MCF 10A (cell line): ENCODE measurements around the gene SCAPER. TPM values are rescaled to one million over a fixed set of nuclear protein-coding genes. Genes with fewer than 3 reads are reported as not detected.

Source experiments
- BruUV-seq: library from RNA; stranded (reverse); fragments of 400-500 nt; replicated peaks from 2 replicates; lab custom pipeline; 2021; lab: Mats Ljungman, UMichigan
- CTCF ChIA-PET: fragments of 300-600 bp; sonication (Branson Sonifier 250); formaldehyde crosslinking; extraction: SDS; loops from one replicate; lab custom pipeline; 2021; ENCODE audit warnings: antibody characterized with exemption, inconsistent platforms; lab: Yijun Ruan, JAX
- POLR2A ChIA-PET: fragments of 300-600, 350-650 bp; sonication (Branson Sonifier 250); formaldehyde crosslinking; extraction: SDS; loops from one replicate; lab custom pipeline; 2020; ENCODE audit warnings: antibody characterized with exemption, inconsistent platforms; lab: Yijun Ruan, JAX
- DNase-seq: peaks from one replicate; pipeline ENCODE4 v3.0.0-alpha.2; 2018; ENCODE audit not compliant: unreplicated experiment
- H3K27ac Mint-ChIP-seq: one replicate; pipeline ENCODE4 v1.8.0; 2022; ENCODE audit warnings: mild to moderate bottlenecking, low read depth, mixed read lengths; ENCODE audit not compliant: unreplicated experiment
- H3K27me3 Mint-ChIP-seq: one replicate; pipeline ENCODE4 v1.8.0; 2022; ENCODE audit warnings: mixed read lengths; ENCODE audit not compliant: insufficient read depth, unreplicated experiment
- H3K36me3 Mint-ChIP-seq: one replicate; pipeline ENCODE4 v1.8.0; 2022; ENCODE audit warnings: mild to moderate bottlenecking, moderate library complexity, mixed read lengths; ENCODE audit not compliant: insufficient read depth, unreplicated experiment
- H3K4me1 Mint-ChIP-seq: one replicate; pipeline ENCODE4 v1.8.0; 2022; ENCODE audit warnings: mixed read lengths; ENCODE audit not compliant: insufficient read depth, unreplicated experiment
- H3K4me3 Mint-ChIP-seq: one replicate; pipeline ENCODE4 v1.8.0; 2022; ENCODE audit warnings: mild to moderate bottlenecking, moderate library complexity, mixed read lengths; ENCODE audit not compliant: unreplicated experiment
- H3K9me3 Mint-ChIP-seq: one replicate; pipeline ENCODE4 v1.8.0; 2022; ENCODE audit warnings: mixed read lengths; ENCODE audit not compliant: unreplicated experiment
- intact Hi-C: fragments of 100-400 bp; cut with micrococcal nuclease; formaldehyde crosslinking; loops from 2 replicates; pipeline ENCODE4 v1.14.1; 2022
- total RNA-seq: library from RNA; stranded (reverse); gene quantifications from 2 replicates; pipeline ENCODE4 v1.2.3, GENCODE V29; 2022
- TF ChIP-seq, protein P1 (sequence below): fragments of 200-600 bp; IDR thresholded peaks from one replicate; pipeline ENCODE4 v1.8.0; 2022; ENCODE audit warnings: antibody characterized with exemption, mild to moderate bottlenecking; ENCODE audit not compliant: unreplicated experiment

SCAPER gene
- total RNA-seq, 1 experiment from 2014 or later: 9.5 TPM

DNA sequence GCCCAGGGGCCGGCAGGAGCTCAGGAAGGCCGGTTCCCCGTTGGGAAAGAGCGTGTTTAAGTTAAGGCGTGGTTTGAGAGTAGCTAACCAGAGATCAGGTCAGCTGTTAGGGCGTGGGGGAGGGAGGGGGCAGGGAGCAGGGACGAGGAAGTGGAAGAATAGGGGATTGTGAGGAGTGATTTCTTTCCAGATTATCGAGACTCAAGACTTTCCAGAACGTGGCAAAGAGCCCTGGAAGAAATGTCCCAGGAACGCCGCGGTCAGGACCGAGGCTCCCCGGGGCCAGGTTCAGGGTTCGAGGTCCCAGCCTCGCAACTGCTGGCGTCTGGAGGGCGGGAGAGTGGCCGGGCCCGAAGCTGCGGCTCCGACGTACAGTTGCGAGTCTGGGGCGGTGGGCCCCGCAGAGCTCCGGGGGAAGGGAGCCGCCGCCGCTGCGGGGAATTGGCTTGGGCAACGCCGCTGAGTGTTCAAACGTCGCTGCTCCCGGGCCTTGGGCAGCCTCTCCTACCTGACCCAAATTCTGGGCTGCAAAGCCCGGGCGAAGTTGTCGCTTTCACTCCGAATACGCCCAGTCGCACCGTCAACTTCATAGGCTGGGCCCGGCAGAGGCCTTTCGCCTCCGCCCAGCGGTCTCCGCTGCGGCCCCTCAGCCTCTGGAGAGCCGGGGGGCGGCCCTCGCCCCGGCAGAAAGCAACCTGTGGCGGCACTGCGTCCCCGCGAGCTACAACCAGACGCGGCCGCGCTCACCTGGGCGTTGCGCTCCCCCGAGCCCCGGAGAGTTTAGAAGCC is 559.1 kb downstream of the SCAPER start:
- no peak for DNase-seq
- intact Hi-C loops: no loop called here
- peaks cover 10% of the 10 kb centered on the region for H3K36me3 Mint-ChIP-seq
- TF ChIP-seq, protein P1, sequence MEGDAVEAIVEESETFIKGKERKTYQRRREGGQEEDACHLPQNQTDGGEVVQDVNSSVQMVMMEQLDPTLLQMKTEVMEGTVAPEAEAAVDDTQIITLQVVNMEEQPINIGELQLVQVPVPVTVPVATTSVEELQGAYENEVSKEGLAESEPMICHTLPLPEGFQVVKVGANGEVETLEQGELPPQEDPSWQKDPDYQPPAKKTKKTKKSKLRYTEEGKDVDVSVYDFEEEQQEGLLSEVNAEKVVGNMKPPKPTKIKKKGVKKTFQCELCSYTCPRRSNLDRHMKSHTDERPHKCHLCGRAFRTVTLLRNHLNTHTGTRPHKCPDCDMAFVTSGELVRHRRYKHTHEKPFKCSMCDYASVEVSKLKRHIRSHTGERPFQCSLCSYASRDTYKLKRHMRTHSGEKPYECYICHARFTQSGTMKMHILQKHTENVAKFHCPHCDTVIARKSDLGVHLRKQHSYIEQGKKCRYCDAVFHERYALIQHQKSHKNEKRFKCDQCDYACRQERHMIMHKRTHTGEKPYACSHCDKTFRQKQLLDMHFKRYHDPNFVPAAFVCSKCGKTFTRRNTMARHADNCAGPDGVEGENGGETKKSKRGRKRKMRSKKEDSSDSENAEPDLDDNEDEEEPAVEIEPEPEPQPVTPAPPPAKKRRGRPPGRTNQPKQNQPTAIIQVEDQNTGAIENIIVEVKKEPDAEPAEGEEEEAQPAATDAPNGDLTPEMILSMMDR: no peak
- POLR2A ChIA-PET: no interaction called here
- H3K9me3 Mint-ChIP-seq: no peaks in the 10 kb centered on the region
- H3K4me3 Mint-ChIP-seq: no peak overlapping the region
- H3K27me3 Mint-ChIP-seq: peaks cover 24% of the 10 kb centered on the region
- H3K4me1 Mint-ChIP-seq: peaks cover 5% of the 10 kb centered on the region
- CTCF ChIA-PET: no interaction called here
- no peak overlapping the region for H3K27ac Mint-ChIP-seq
- BruUV-seq: no TSS peak

GRCh38 chr15:76345583-76345879 is 559.6 kb downstream of the SCAPER start:
- no peak overlapping the region for H3K4me3 Mint-ChIP-seq
- DNase-seq: no peak
- no peak overlapping the region for H3K27ac Mint-ChIP-seq
- no peaks in the 10 kb centered on the region for H3K9me3 Mint-ChIP-seq
- CTCF ChIA-PET: no interaction called here
- peaks cover 5% of the 10 kb centered on the region for H3K4me1 Mint-ChIP-seq
- TF ChIP-seq, protein P1: no peak
- no TSS peak for BruUV-seq
- H3K27me3 Mint-ChIP-seq: peaks cover 30% of the 10 kb centered on the region
- intact Hi-C loops: no loop called here
- H3K36me3 Mint-ChIP-seq: peaks cover 10% of the 10 kb centered on the region
- POLR2A ChIA-PET: no interaction called here

DNA sequence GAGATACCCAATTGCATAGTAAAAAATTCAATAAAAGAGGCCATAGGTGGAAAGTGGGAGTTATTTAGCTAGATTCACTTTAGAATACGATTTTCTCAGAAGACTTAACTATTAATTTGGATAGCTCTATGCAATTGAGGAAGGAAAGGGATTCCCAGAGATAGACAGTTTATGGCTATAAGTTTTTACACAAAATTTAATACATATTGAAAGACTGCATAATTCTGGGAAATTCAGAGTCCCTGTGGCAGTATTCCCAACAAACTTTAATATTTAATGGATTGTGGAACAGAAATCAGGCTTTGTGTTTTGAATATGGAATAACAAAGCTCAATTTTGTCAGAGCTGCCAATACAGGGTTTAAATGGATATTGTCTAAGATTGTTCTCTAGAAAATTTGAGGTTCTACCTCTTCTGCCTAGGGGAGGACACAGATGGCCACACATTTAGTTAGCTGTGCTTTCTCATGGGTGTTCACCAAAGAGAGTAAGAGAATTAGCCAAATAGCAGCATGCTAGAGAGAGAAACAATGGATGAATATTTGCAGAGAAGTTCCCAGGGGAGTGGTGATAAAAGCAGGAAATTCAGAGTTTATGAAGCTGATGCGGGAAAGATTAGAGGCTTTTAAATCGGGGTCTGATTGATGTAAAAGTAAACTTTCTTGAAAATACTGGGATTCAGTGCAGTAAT is 560.1 kb downstream of the SCAPER start:
- peaks cover 10% of the 10 kb centered on the region for H3K36me3 Mint-ChIP-seq
- TF ChIP-seq, protein P1: no peak
- no peak overlapping the region for H3K4me3 Mint-ChIP-seq
- POLR2A ChIA-PET: no interaction called here
- no peak for DNase-seq
- intact Hi-C loops: no loop called here
- no TSS peak for BruUV-seq
- CTCF ChIA-PET: no interaction called here
- peaks cover 35% of the 10 kb centered on the region for H3K27me3 Mint-ChIP-seq
- H3K27ac Mint-ChIP-seq: no peak overlapping the region
- H3K9me3 Mint-ChIP-seq: no peaks in the 10 kb centered on the region
- H3K4me1 Mint-ChIP-seq: peaks cover 5% of the 10 kb centered on the region

- intact Hi-C loops: no loop called here
These were observed 561.7 kb downstream of the SCAPER start for GRCh38 chr15:76343313-76343996.

More at GRCh38 chr15:76343313-76343996, 561.7 kb downstream of the SCAPER start:
- H3K27me3 Mint-ChIP-seq: peaks cover 51% of the 10 kb centered on the region
- CTCF ChIA-PET: interaction anchor here (1.0 kb wide), 1 partner anchor 14 kb away, joined by 3 read pairs; no protein-coding TSS in a partner anchor
- DNase-seq: no peak
- POLR2A ChIA-PET: no interaction called here
- TF ChIP-seq, protein P1: no peak
- peaks cover 10% of the 10 kb centered on the region for H3K36me3 Mint-ChIP-seq
- H3K4me3 Mint-ChIP-seq: no peak overlapping the region
- BruUV-seq: no TSS peak
- no peak overlapping the region for H3K27ac Mint-ChIP-seq
- no peaks in the 10 kb centered on the region for H3K4me1 Mint-ChIP-seq
- no peaks in the 10 kb centered on the region for H3K9me3 Mint-ChIP-seq
